H1 (cell line): ENCODE measurements around the gene AGER. TPM values are rescaled to one million over a fixed set of nuclear protein-coding genes. Genes with fewer than 3 reads are reported as not detected.

Experiments used
- CTCF ChIA-PET: fragments of 300-600 bp; sonication (Branson Sonifier 250); formaldehyde crosslinking; loops from one replicate; lab custom pipeline; 2021; ENCODE audit not compliant: partially characterized antibody; lab: Charles Lee
- POLR2A ChIA-PET: fragments of 300-600 bp; sonication (Branson Sonifier 250); formaldehyde crosslinking; loops from one replicate; lab custom pipeline; 2021; ENCODE audit warnings: inconsistent platforms; ENCODE audit not compliant: partially characterized antibody; lab: Charles Lee
- DNase-seq, 2 experiments: peaks; one replicate each; pipeline versions ENCODE4 v3.0.0 to v3.0.0-alpha.2; 2010 to 2022; ENCODE audit warnings: low spot score in 2 of 2, low read depth in 1 of 2, mixed read lengths in 1 of 2
- FAIRE-seq: peaks from 2 replicates; lab custom pipeline; 2011; peaks lifted over from hg19 to GRCh38; lab: Jason Lieb, UNC
- H2AFZ ChIP-seq: 2 replicates; pipeline ENCODE4 v1.8.1; 2012; ENCODE audit warnings: low read length, inconsistent platforms
- H2AK5ac ChIP-seq: 2 replicates; pipeline ENCODE4 v1.6.1; 2013; ENCODE audit warnings: low read depth, low read length
- H2BK120ac ChIP-seq: replicated peaks from 2 replicates; pipeline ENCODE3; 2013; ENCODE audit warnings: low read depth, low read length, inconsistent platforms
- H2BK12ac ChIP-seq: 2 replicates; pipeline ENCODE4 v1.6.1; 2013; ENCODE audit warnings: low read depth, low read length
- H2BK15ac ChIP-seq: 2 replicates; pipeline ENCODE4 v1.6.1; 2013; ENCODE audit warnings: low read length
- H2BK20ac ChIP-seq: 2 replicates; pipeline ENCODE4 v1.6.1; 2013; ENCODE audit warnings: low read length
- H2BK5ac ChIP-seq: 2 replicates; pipeline ENCODE4 v1.6.1; 2013; ENCODE audit warnings: low read depth, low read length
- H3K14ac ChIP-seq: 2 replicates; pipeline ENCODE4 v1.6.1; 2013; ENCODE audit warnings: inconsistent platforms; ENCODE audit not compliant: insufficient read length
- H3K18ac ChIP-seq: 2 replicates; pipeline ENCODE4 v1.6.1; 2013; ENCODE audit warnings: low read length; ENCODE audit errors: extremely low read depth
- H3K23ac ChIP-seq: 2 replicates; pipeline ENCODE4 v1.6.1; 2013; ENCODE audit warnings: inconsistent platforms; ENCODE audit not compliant: insufficient read length
- H3K23me2 ChIP-seq: 2 replicates; pipeline ENCODE4 v1.6.1; 2013; ENCODE audit warnings: low read depth, low read length
- H3K27ac ChIP-seq: 2 replicates; pipeline ENCODE4 v1.6.1; 2011; ENCODE audit warnings: low read depth, low read length, inconsistent platforms
- H3K27me3 ChIP-seq, 4 experiments: replicated peaks in 1 of 4; 1 replicate in 1 of 4; 2 replicates in 3 of 4; pipeline versions ENCODE4 v1.6.1 to v1.8.1; 2011 to 2013; ENCODE audit warnings: low read length in 3 of 4, mild to moderate bottlenecking in 3 of 4, inconsistent platforms in 2 of 4, mixed read lengths in 2 of 4, moderate library complexity in 1 of 4; ENCODE audit not compliant: control insufficient read depth in 3 of 4, insufficient read depth in 3 of 4; ENCODE audit errors: extremely low read depth in 1 of 4
- H3K36me3 ChIP-seq, 4 experiments: 2 replicates each; pipeline versions ENCODE4 v1.6.1 to v1.8.1; 2011 to 2013; ENCODE audit warnings: mild to moderate bottlenecking in 4 of 4, low read length in 3 of 4, moderate library complexity in 2 of 4, control low read depth in 1 of 4, inconsistent platforms in 1 of 4; ENCODE audit not compliant: insufficient read depth in 4 of 4, control insufficient read depth in 2 of 4
- H3K4ac ChIP-seq: replicated peaks from 2 replicates; pipeline ENCODE3; 2013; ENCODE audit warnings: low read length, low read depth, mixed read lengths, inconsistent platforms; ENCODE audit not compliant: insufficient read length
- H3K4me1 ChIP-seq, 4 experiments: replicated peaks in 1 of 4; 1 replicate in 1 of 4; 2 replicates in 3 of 4; pipeline versions ENCODE4 v1.6.1 to v1.8.1; 2011 to 2013; ENCODE audit warnings: low read length in 3 of 4, inconsistent platforms in 2 of 4, mixed read lengths in 1 of 4; ENCODE audit not compliant: insufficient read depth in 4 of 4, control insufficient read depth in 3 of 4
- H3K4me2 ChIP-seq, 2 experiments: 2 replicates each; pipeline versions ENCODE4 v1.6.1 to v1.8.1; 2011 to 2013; ENCODE audit warnings: low read depth in 2 of 2, low read length in 2 of 2, control low read depth in 1 of 2, inconsistent platforms in 1 of 2, mild to moderate bottlenecking in 1 of 2; ENCODE audit not compliant: insufficient read depth in 1 of 2
- H3K4me3 ChIP-seq, 4 experiments: fragments of 200-600, 300-600 bp in 1 of 4; sonication (generic), shearing (Covaris generic), sonication (Bioruptor Twin) in 1 of 4; 2 replicates each; pipeline versions ENCODE4 v1.5.1 to v1.8.1; 2011 to 2016; ENCODE audit warnings: low read length in 4 of 4, low read depth in 3 of 4, control low read depth in 2 of 4, inconsistent platforms in 2 of 4, mild to moderate bottlenecking in 2 of 4, mixed read lengths in 1 of 4, moderate library complexity in 1 of 4; ENCODE audit not compliant: insufficient read depth in 2 of 4; ENCODE audit errors: extremely low read depth in 1 of 4
- H3K56ac ChIP-seq: replicated peaks from 2 replicates; pipeline ENCODE3; 2013; ENCODE audit warnings: low read depth, mild to moderate bottlenecking, mixed read lengths, low read length, inconsistent platforms; ENCODE audit not compliant: insufficient read length
- H3K79me1 ChIP-seq: 2 replicates; pipeline ENCODE4 v1.6.1; 2013; ENCODE audit warnings: low read depth, low read length, control low read depth
- H3K79me2 ChIP-seq, 2 experiments: 2 replicates each; pipeline versions ENCODE4 v1.6.1 to v1.8.1; 2012 to 2013; ENCODE audit warnings: low read length in 2 of 2, mild to moderate bottlenecking in 2 of 2, inconsistent platforms in 1 of 2; ENCODE audit not compliant: insufficient read depth in 2 of 2, control insufficient read depth in 1 of 2
- H3K9ac ChIP-seq, 4 experiments: replicated peaks in 1 of 4; 1 replicate in 1 of 4; 2 replicates in 3 of 4; pipeline versions ENCODE4 v1.6.1 to v1.8.1; 2011 to 2013; ENCODE audit warnings: low read depth in 3 of 4, low read length in 3 of 4, control low read depth in 2 of 4, mild to moderate bottlenecking in 2 of 4, moderate library complexity in 2 of 4, inconsistent platforms in 1 of 4; ENCODE audit errors: extremely low read depth in 1 of 4
- H3K9me3 ChIP-seq, 2 experiments: 2 replicates each; pipeline versions ENCODE4 v1.6.1 to v1.8.1; 2012 to 2013; ENCODE audit warnings: mild to moderate bottlenecking in 2 of 2, moderate library complexity in 2 of 2, control low read depth in 1 of 2, inconsistent platforms in 1 of 2, low read depth in 1 of 2, low read length in 1 of 2, mixed read lengths in 1 of 2; ENCODE audit not compliant: insufficient read depth in 2 of 2
- H4K20me1 ChIP-seq, 2 experiments: replicated peaks in 1 of 2; 2 replicates each; pipeline versions ENCODE3 to v1.8.1; 2011 to 2013; ENCODE audit warnings: inconsistent platforms in 2 of 2, low read length in 2 of 2, mild to moderate bottlenecking in 1 of 2; ENCODE audit not compliant: insufficient read depth in 2 of 2, control insufficient read depth in 1 of 2
- H4K5ac ChIP-seq: 2 replicates; pipeline ENCODE4 v1.6.1; 2013; ENCODE audit warnings: low read length, low read depth, mixed read lengths, inconsistent platforms; ENCODE audit not compliant: insufficient read length
- H4K8ac ChIP-seq: 2 replicates; pipeline ENCODE4 v1.8.0; 2013; ENCODE audit warnings: mild to moderate bottlenecking, moderate library complexity, low read length, inconsistent platforms; ENCODE audit not compliant: insufficient read depth; ENCODE audit errors: extremely low read depth
- H4K91ac ChIP-seq: replicated peaks from 2 replicates; pipeline ENCODE3; 2013; ENCODE audit warnings: low read length, mixed read lengths, inconsistent platforms; ENCODE audit not compliant: insufficient read length
- ATF2 ChIP-seq: IDR thresholded peaks from 2 replicates; pipeline ENCODE4 v1.6.1; 2012; ENCODE audit warnings: low read length, inconsistent platforms
- FOSL1 ChIP-seq: IDR thresholded peaks from 2 replicates; pipeline ENCODE4 v1.6.1; 2011; ENCODE audit warnings: mild to moderate bottlenecking, low read depth, low read length, moderate library complexity; ENCODE audit not compliant: insufficient read depth
- PHF8 ChIP-seq: fragments of 200-600 bp; sonication (generic); conservative IDR thresholded peaks from 2 replicates; pipeline ENCODE4 v1.7.1; 2012; ENCODE audit warnings: low read depth, mild to moderate bottlenecking, inconsistent platforms, low read length, moderate library complexity
- POLR2A ChIP-seq, 2 experiments: IDR thresholded peaks; 1 replicate in 1 of 2; 2 replicates in 1 of 2; pipeline ENCODE4 v1.6.1; 2011; ENCODE audit warnings: low read depth in 2 of 2, low read length in 2 of 2, mild to moderate bottlenecking in 2 of 2; ENCODE audit errors: control extremely low read depth in 1 of 2
- SIX5 ChIP-seq: IDR thresholded peaks from 2 replicates; pipeline ENCODE4 v1.6.1; 2011; ENCODE audit warnings: mild to moderate bottlenecking, low read depth, low read length
- SP1 ChIP-seq: IDR thresholded peaks from 2 replicates; pipeline ENCODE4 v1.6.1; 2011; ENCODE audit warnings: low read depth, low read length
- SRF ChIP-seq: IDR thresholded peaks from 2 replicates; pipeline ENCODE4 v1.6.1; 2011; ENCODE audit warnings: mild to moderate bottlenecking, low read depth, low read length, moderate library complexity
- TAF1 ChIP-seq: IDR thresholded peaks from 2 replicates; pipeline ENCODE4 v1.6.1; 2011; ENCODE audit warnings: mild to moderate bottlenecking, low read depth, low read length
- TAF7 ChIP-seq: optimal IDR thresholded peaks from 2 replicates; pipeline ENCODE3; 2011; ENCODE audit warnings: low read depth, mild to moderate bottlenecking, inconsistent platforms, low read length, moderate library complexity, borderline replicate concordance
- TBP ChIP-seq: IDR thresholded peaks from 2 replicates; pipeline ENCODE4 v1.6.1; 2011; ENCODE audit warnings: low read depth, low read length, improper control_type of control experiment
- YY1 ChIP-seq: IDR thresholded peaks from 2 replicates; pipeline ENCODE4 v1.6.1; 2011; ENCODE audit warnings: low read depth, mild to moderate bottlenecking, low read length
- WGBS, 2 experiments: shearing (Covaris generic) in 1 of 2; methylation state at CpG; one replicate each; pipeline versions ENCODE4 v1.1.6 to v1.1.7; 2013 to 2015; ENCODE audit warnings: low lambda C conversion rate in 2 of 2, mixed read lengths in 2 of 2, inconsistent platforms in 1 of 2, low coverage in 1 of 2, missing lambda C conversion rate in 1 of 2; ENCODE audit not compliant: insufficient replicate concordance in 2 of 2, insufficient coverage in 1 of 2, insufficient read length in 1 of 2; ENCODE audit errors: extremely low coverage in 1 of 2, missing lambda C conversion rate in 1 of 2; 5-methylcytosine and 5-hydroxymethylcytosine counted together
- polyA plus RNA-seq, 7 experiments: library from polyadenylated mRNA; depleted of rRNA in 3 of 7; stranded (reverse) in 5 of 7; unstranded in 2 of 7; fragments of >200 nt in 5 of 7; fragments of 200-250 nt in 2 of 7; gene quantifications; 1 replicate in 5 of 7; 2 replicates in 1 of 7; 4 replicates in 1 of 7; pipeline versions ENCODE4 v1.2.1 to v1.2.3, GENCODE V29; 2011 to 2013; ENCODE audit warnings: missing spikeins in 2 of 7, mixed read lengths in 2 of 7
- total RNA-seq: library from RNA; stranded (reverse); fragmentation: NEBNext Ultra II Directional; extraction: Animal tissue kit (Norgen Biotek cat#: 25700); gene quantifications from 2 replicates; pipeline ENCODE4 v1.2.1, GENCODE V29; 2021

The AGER gene
- total and polyA plus RNA-seq, 2 of the 8 experiments (the other 6 are each of a cell fraction or from before 2014, with no cell fraction given) = 3.8 to 10.9 TPM

- CTCF ChIA-PET = interaction anchor here (0.6 to 2.4 kb wide), 6 partner anchors 11 to 59 kb away, joined by 3 to 10 read pairs (median 3); no protein-coding TSS in a partner anchor
- Histone ChIP-seq H2BK12ac (peak overlapping the region; percentile 91; the same call in 1 of the 2 replicates), H3K4me2 (peak overlapping the region; percentile 99 to 100), H3K4ac (peak overlapping the region; percentile 11), H4K91ac (peak overlapping the region; percentile 73), H3K56ac (peak overlapping the region; percentile 26), H2BK5ac (peak overlapping the region; percentile 97), H4K8ac (peak overlapping the region; percentile 95; the same call in 1 of the 2 replicates), H3K14ac (no peak overlapping the region), H3K23me2 (peaks cover 26% of the 10 kb centered on the region), H2AFZ (no peak overlapping the region), H3K27me3 (no peaks in the 10 kb centered on the region), H2BK20ac (no peak overlapping the region), H4K5ac (peak overlapping the region; percentile 79), H3K79me2 (peaks cover 13 to 47% of the 10 kb centered on the region in 2 experiments), H3K27ac (peak overlapping the region; percentile 95), H3K4me3 (peak overlapping the region; percentile 91 to 99 (median 95)), H2AK5ac (peak overlapping the region; percentile 91; the same call in 1 of the 2 replicates), H3K23ac (no peak overlapping the region), H3K9ac (peak overlapping the region; percentile 67 to 96 (median 86)), H3K9me3 (no peaks in the 10 kb centered on the region), H3K4me1 (peaks cover 5 to 21% (median 9%) of the 10 kb centered on the region in 4 experiments; a peak in 6 of 7 replicates), H2BK15ac (no peak overlapping the region), H3K18ac (peak overlapping the region; percentile 97), H4K20me1 (peaks cover 3 to 6% of the 10 kb centered on the region in 2 experiments), H2BK120ac (no peak overlapping the region), H3K36me3 (peaks cover 2 to 19% (median 9%) of the 10 kb centered on the region in 4 experiments; a peak in 7 of 8 replicates), H3K79me1 (peaks cover 9% of the 10 kb centered on the region; the same call in 1 of the 2 replicates)
- POLR2A ChIA-PET = interaction anchor here (0.6 to 7.9 kb wide), 16 partner anchors 8 to 794 kb away, joined by 3 to 194 read pairs (median 6); partner anchors contain the start of genes ATF6B, EGFL8, FKBPL and GPSM3
- FAIRE-seq = no peak
- WGBS, 2 experiments = 0% methylated on average over 15 of the region's 20 CpGs; no CpG with 5 or more reads in 1 of the 2 experiments
- DNase-seq = peak in 1 of 2 experiments; percentile 90
- TF ChIP-seq SRF (0 out of 2 replicates have a peak, but pooled peaks have one; percentile 12), YY1 (peak; percentile 91), TAF1 (peak; percentile 56), SP1 (no peak), TBP (peak; percentile 66), PHF8 (peak; percentile 48; the same call in 1 of the 2 replicates), POLR2A (IDR thresholded peaks at IDR 0.05; ENCODE audit: control extremely low read depth in 1 of 2, low read depth in 2 of 2, low read length in 2 of 2) (peak; percentile 66 to 68), ATF2 (0 out of 2 replicates have a peak, but pooled peaks have one; percentile 23), TAF7 (peak; percentile 29), FOSL1 (no peak), SIX5 (no peak)
Observed at GRCh38 chr6:32177183-32177787, 6.8 kb downstream of the AGER start.
